ENCODE data around the gene KIF13A.
"Not testable (repeated sequence)": the region's sequence is repeated elsewhere in the genome, so short reads cannot be mapped to it uniquely, and the experiment has no call there.

The KIF13A gene

GRCh38 chr6:17987447-17987696 lies at the start of gene KIF13A:
Gene KIF13A, minus strand, starts transcription at chr6:17987635. Its CDS starts 172 bp downstream, at chr6:17987463.
- no peak for DNase-seq

GRCh38 chr6:18036781-18037180 lies 49.3 kb upstream of the KIF13A start:
- DNase-seq: no peak

GRCh38 chr6:18035330-18035854 lies 48.0 kb upstream of the KIF13A start:
- DNase-seq: no peak

- no peak for DNase-seq
Observed at GRCh38 chr6:18034798-18035202, 47.4 kb upstream of the KIF13A start.

- no peak for DNase-seq
Observed at GRCh38 chr6:18031680-18032256, 44.3 kb upstream of the KIF13A start.

DNA sequence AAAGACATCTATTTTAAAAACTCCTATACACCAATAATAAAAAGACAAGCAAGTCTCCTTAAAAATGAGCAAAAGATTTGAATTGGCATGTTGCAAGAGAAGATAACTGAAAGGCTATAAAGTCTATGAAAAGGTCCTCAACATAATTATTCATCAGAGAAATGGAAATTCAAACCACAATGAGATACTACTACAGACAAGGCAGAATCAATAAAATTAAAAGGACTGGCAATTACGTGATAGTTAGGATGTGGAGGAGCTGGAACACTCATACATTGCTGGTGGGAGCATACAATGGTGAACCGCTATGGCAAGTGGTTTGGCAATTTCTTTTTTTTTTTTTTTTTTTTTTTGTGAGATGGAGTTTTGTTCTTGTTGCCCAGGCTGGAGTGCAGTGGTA lies 43.8 kb upstream of the KIF13A start:
- no peak for DNase-seq

GRCh38 chr6:18028332-18028731 lies 40.9 kb upstream of the KIF13A start:
- no peak for DNase-seq

DNA sequence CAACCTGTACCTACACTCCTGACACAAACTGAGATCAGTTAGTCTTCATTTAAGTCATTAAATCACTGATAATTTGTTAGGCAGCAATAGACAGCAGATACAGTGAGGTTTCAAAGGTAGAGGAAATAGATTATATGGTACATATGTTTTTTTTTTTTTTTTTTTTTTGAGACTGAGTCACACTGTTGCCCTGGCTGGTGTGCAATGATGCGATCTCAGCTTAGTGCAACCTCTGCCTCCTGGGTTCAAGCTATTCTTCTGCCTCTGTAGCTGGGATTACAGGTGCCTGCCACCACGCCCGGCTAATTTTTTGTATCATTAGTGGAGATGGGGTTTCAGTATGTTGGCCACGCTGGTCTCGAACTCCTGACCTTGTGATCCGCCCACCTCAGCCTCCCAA lies 38.2 kb upstream of the KIF13A start:
- no peak for DNase-seq

- no peak for DNase-seq
Observed at GRCh38 chr6:18024876-18025275, 37.4 kb upstream of the KIF13A start.

- no peak for DNase-seq
Observed at GRCh38 chr6:18023891-18024290, 36.5 kb upstream of the KIF13A start.

- DNase-seq: no peak
Observed at GRCh38 chr6:18022398-18023231, 35.2 kb upstream of the KIF13A start.

GRCh38 chr6:18021166-18021850 lies 33.9 kb upstream of the KIF13A start:
- DNase-seq: no peak

DNA sequence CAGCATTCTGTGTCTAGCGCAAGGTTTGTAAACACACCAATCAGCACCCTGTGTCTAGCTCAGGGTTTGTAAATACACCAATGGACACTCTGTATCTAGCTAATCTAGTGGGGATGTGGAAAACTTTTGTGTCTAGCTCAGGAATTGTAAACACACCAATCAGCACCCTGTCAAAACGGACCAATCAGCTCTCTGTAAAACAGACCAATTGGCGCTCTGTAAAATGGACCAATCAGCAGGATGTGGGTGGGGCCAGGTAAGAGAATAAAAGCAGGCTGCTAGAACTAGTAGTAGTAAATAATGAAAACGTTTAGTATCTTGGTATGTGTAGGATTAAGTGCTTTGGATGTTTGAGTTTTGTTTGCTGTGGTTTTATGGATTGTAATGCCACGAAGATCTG lies 33.1 kb upstream of the KIF13A start:
- not testable (repeated sequence) for DNase-seq

- DNase-seq: no peak
Observed at GRCh38 chr6:18019539-18020534, 32.4 kb upstream of the KIF13A start.

DNA sequence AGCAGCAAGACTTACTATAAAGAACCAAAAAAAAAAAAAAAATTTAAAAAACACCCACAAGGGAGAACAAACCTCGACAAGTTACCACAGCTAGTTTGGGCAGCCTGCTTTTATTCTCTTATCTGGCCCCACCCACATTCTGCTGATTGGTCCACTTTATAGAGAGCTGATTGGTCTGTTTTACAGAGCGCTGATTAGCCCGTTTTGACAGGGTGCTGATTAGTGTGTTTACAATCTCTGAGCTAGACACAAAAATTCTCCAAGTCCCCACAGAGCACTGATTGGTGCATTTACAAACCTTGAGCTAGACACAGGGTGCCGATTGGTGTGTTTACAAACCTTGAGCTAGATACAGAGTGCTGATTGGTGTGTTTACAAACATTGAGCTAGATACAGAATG lies 31.7 kb upstream of the KIF13A start:
- not testable (repeated sequence) for DNase-seq

DNA sequence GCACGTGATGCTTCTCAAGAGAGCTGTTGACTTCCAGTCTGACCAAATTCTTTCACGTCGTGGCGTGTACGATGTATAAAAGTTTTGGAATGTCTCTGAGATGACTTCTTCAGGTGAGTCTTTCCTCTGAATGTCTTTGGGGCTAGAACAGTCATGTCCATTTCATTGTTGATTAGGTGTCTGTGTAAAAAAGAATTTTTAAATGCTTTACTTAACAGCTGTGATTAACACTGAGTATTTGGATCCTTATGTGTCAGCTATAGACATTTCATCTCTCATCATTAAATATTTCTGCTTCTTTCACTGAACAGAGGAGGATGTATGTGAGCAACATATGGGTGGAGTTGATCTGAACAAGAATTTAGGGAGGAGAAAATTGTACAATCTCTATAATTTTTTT lies 29.3 kb upstream of the KIF13A start:
- DNase-seq: no peak

- DNase-seq: no peak
Observed at GRCh38 chr6:18016133-18016532, 28.7 kb upstream of the KIF13A start.

GRCh38 chr6:18011287-18011686 lies 23.9 kb upstream of the KIF13A start:
- no peak for DNase-seq

- not testable (repeated sequence) for DNase-seq
Observed at GRCh38 chr6:18010540-18010939, 23.1 kb upstream of the KIF13A start.

- DNase-seq: no peak
Observed at GRCh38 chr6:18004256-18004985, 17.0 kb upstream of the KIF13A start.

GRCh38 chr6:17999425-17999824 lies 12.0 kb upstream of the KIF13A start:
- no peak for DNase-seq

GRCh38 chr6:17998442-17998841 lies 11.0 kb upstream of the KIF13A start:
- no peak for DNase-seq
